IPS-18a (cell line): ENCODE data around the gene MMADHC.

Source experiments
- H3K27ac ChIP-seq: one replicate; pipeline ENCODE4 v1.5.1; 2013; ENCODE audit warnings: low read length
- H3K27me3 ChIP-seq: one replicate; pipeline ENCODE4 v1.6.1; 2013; ENCODE audit warnings: mild to moderate bottlenecking, low read length; ENCODE audit not compliant: control insufficient read depth, insufficient read depth
- H3K36me3 ChIP-seq: one replicate; pipeline ENCODE4 v1.6.1; 2013; ENCODE audit warnings: low read depth, low read length; ENCODE audit not compliant: control insufficient read depth
- H3K4me1 ChIP-seq: one replicate; pipeline ENCODE4 v1.6.1; 2013; ENCODE audit warnings: low read depth, low read length; ENCODE audit not compliant: control insufficient read depth
- H3K4me3 ChIP-seq: one replicate; pipeline ENCODE4 v1.5.1; 2013; ENCODE audit warnings: low read length
- H3K9ac ChIP-seq: one replicate; pipeline ENCODE4 v1.6.1; 2013; ENCODE audit warnings: mild to moderate bottlenecking, low read length, moderate library complexity
- H3K9me3 ChIP-seq: one replicate; pipeline ENCODE4 v1.6.1; 2013; ENCODE audit warnings: low read depth, low read length; ENCODE audit not compliant: control insufficient read depth

The MMADHC gene

GRCh38 chr2:149587950-149588487 lies 444 bp upstream of the MMADHC start:
- no peak overlapping the region for H3K27ac ChIP-seq
- H3K9me3 ChIP-seq, result no peaks in the 10 kb centered on the region
- H3K9ac ChIP-seq, result no peak overlapping the region
- H3K36me3 ChIP-seq, result peaks cover 15% of the 10 kb centered on the region
- H3K27me3 ChIP-seq, result no peaks in the 10 kb centered on the region
- H3K4me1 ChIP-seq, result peaks cover 10% of the 10 kb centered on the region
- peak overlapping the region; percentile 85 for H3K4me3 ChIP-seq

DNA sequence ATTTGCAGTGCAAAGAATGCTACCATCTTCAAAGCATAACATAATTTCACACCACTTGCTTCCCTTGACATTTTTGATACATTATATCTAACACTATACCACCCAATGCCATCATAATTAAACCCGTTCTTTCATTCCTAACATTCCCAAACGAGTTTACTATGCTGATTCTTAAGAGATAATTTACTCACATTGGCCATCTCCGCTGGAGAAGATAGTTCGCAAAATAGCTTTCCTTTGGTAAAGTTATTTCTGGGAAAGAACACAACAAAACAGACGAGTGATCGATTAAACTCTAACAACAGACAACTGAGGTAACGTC lies 716 bp downstream of the MMADHC start:
- peaks cover 25% of the 10 kb centered on the region for H3K36me3 ChIP-seq
- H3K27me3 ChIP-seq, result no peaks in the 10 kb centered on the region
- no peaks in the 10 kb centered on the region for H3K9me3 ChIP-seq
- H3K4me1 ChIP-seq, result peaks cover 10% of the 10 kb centered on the region
- H3K4me3 ChIP-seq, result peak overlapping the region; percentile 85
- peak overlapping the region; percentile 94 for H3K9ac ChIP-seq
- peak overlapping the region; percentile 78 for H3K27ac ChIP-seq

DNA sequence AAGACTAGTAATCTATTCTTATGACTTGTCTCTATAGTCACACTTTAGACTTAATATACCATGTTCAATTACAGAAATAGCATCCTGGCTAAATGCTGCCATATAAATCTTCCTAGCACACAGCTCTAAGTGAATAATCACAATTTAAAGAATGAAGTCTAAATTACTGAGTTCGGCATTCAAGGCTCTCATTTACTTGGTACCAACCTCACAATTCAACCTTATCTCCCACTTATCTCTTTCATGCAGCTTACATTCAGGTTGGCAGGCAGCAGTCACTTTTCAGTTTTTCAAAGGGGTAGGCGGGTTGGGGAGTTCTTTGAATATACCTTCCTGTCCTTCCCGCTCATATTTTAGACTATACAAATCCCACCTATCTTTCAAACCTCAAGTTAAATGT lies 1.5 kb downstream of the MMADHC start:
- Histone ChIP-seq H3K9me3 (no peaks in the 10 kb centered on the region), H3K27ac (no peak overlapping the region), H3K4me3 (peak overlapping the region; percentile 85), H3K9ac (peak overlapping the region; percentile 94), H3K36me3 (peaks cover 33% of the 10 kb centered on the region), H3K27me3 (no peaks in the 10 kb centered on the region), H3K4me1 (peaks cover 10% of the 10 kb centered on the region)

GRCh38 chr2:149585166-149585885 lies 2.2 kb downstream of the MMADHC start:
- H3K9me3 ChIP-seq, result no peaks in the 10 kb centered on the region
- peaks cover 40% of the 10 kb centered on the region for H3K36me3 ChIP-seq
- no peak overlapping the region for H3K9ac ChIP-seq
- H3K27me3 ChIP-seq, result no peaks in the 10 kb centered on the region
- peaks cover 10% of the 10 kb centered on the region for H3K4me1 ChIP-seq
- H3K27ac ChIP-seq, result no peak overlapping the region
- H3K4me3 ChIP-seq, result peak overlapping the region; percentile 85

GRCh38 chr2:149579972-149580882 lies 7.3 kb downstream of the MMADHC start:
- no peaks in the 10 kb centered on the region for H3K27me3 ChIP-seq
- no peak overlapping the region for H3K27ac ChIP-seq
- no peaks in the 10 kb centered on the region for H3K4me1 ChIP-seq
- H3K36me3 ChIP-seq, result peaks cover 85% of the 10 kb centered on the region
- no peak overlapping the region for H3K9ac ChIP-seq
- no peaks in the 10 kb centered on the region for H3K9me3 ChIP-seq
- no peak overlapping the region for H3K4me3 ChIP-seq

DNA sequence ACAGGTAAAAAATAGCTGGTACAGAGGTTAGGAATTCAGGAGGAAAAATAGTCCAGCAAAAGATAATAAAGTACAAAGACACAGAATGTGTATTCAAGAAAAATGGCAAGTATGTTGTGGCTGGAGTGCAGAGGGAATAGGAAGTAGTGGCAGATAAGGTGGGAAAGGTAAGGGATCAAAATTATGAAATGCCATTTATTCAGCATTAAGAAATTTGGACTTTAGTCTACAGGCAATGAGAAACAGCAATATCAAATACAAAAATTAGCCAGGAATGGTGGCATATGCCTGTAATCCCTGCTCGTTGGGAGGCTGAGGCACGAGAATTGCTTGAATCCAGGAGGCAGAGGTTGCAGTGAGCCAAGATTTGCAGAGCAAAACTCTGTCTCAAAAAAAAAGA lies 10.3 kb downstream of the MMADHC start:
- Histone ChIP-seq H3K4me1 (no peaks in the 10 kb centered on the region), H3K9me3 (no peaks in the 10 kb centered on the region), H3K4me3 (no peak overlapping the region), H3K9ac (no peak overlapping the region), H3K36me3 (peaks cover 84% of the 10 kb centered on the region), H3K27ac (no peak overlapping the region), H3K27me3 (no peaks in the 10 kb centered on the region)

GRCh38 chr2:149575752-149576151 lies 11.8 kb downstream of the MMADHC start:
- Histone ChIP-seq H3K27me3 (no peaks in the 10 kb centered on the region), H3K36me3 (peaks cover 82% of the 10 kb centered on the region), H3K27ac (no peak overlapping the region)

DNA sequence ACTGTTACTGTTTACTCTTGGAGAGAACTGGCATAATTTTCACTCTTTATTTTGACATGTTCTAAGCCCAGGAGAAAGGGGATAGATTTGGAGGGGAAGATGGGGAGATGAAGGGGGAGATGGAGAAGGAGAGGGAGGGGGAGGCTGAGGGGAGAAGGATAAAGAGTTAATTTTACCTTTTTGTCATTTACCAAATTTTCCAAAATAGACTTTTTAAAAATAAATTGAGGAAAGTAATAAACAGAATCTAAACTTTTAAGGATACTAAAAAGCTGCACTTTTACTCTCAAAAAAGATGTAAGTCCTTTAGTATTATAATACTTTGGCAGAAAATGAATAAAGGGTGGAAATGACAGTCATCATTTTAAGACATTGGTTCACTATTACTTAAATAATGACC lies 12.3 kb downstream of the MMADHC start:
- no peak overlapping the region for H3K4me3 ChIP-seq
- no peaks in the 10 kb centered on the region for H3K9me3 ChIP-seq
- no peak overlapping the region for H3K27ac ChIP-seq
- no peaks in the 10 kb centered on the region for H3K27me3 ChIP-seq
- no peaks in the 10 kb centered on the region for H3K4me1 ChIP-seq
- no peak overlapping the region for H3K9ac ChIP-seq
- H3K36me3 ChIP-seq, result peaks cover 83% of the 10 kb centered on the region

More at GRCh38 chr2:149575752-149576151, 11.8 kb downstream of the MMADHC start:
- Histone ChIP-seq H3K9me3 (no peaks in the 10 kb centered on the region), H3K4me3 (no peak overlapping the region), H3K9ac (no peak overlapping the region), H3K4me1 (no peaks in the 10 kb centered on the region)

- Histone ChIP-seq H3K36me3 (peaks cover 84% of the 10 kb centered on the region), H3K27me3 (no peaks in the 10 kb centered on the region), H3K4me1 (no peaks in the 10 kb centered on the region), H3K4me3 (no peak overlapping the region), H3K9ac (no peak overlapping the region), H3K9me3 (no peaks in the 10 kb centered on the region), H3K27ac (no peak overlapping the region)
These were observed 13.8 kb downstream of the MMADHC start for GRCh38 chr2:149573760-149574159.

- Histone ChIP-seq H3K27ac (no peak overlapping the region), H3K4me3 (no peak overlapping the region), H3K27me3 (no peaks in the 10 kb centered on the region), H3K9ac (no peak overlapping the region), H3K9me3 (no peaks in the 10 kb centered on the region), H3K36me3 (peaks cover 83% of the 10 kb centered on the region), H3K4me1 (no peaks in the 10 kb centered on the region)
These were observed 15.2 kb downstream of the MMADHC start for GRCh38 chr2:149572102-149572953.

GRCh38 chr2:149568138-149568537 lies 19.4 kb downstream of the MMADHC start:
- Histone ChIP-seq H3K9me3 (no peaks in the 10 kb centered on the region), H3K9ac (no peak overlapping the region), H3K4me3 (no peak overlapping the region), H3K27me3 (no peaks in the 10 kb centered on the region), H3K36me3 (peaks cover 60% of the 10 kb centered on the region), H3K27ac (no peak overlapping the region), H3K4me1 (no peaks in the 10 kb centered on the region)
